ENCODE results near the gene NUDT1.

The NUDT1 gene

GRCh38 chr7:2287745-2288144, 45.7 kb downstream of the NUDT1 start:
- DNase-seq (ENCODE audit: low read depth, low spot score), result no peak
- no peak overlapping the region for H3K27ac ChIP-seq

DNA sequence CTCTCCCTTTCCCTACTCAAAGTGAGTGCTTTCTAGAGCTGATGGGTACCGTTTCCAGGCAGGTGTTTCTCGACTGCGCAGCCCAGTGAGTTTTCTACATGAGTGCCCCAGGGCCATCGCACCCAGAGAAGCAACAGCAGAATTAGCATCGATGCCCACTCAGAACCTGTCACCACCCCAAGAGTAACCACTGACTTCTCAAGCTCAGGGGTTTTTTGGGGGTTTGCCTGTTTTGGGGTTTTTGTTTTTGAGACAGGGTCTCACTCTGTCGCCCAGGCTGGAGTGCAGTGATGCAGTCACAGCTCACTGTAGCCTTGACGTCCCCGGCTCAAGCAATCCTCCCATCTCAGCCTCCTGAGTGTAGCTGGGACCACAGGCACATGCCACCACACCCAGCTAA, 46.5 kb downstream of the NUDT1 start:
- no peak for DNase-seq (ENCODE audit: low read depth, low spot score)
- no peak overlapping the region for H3K27ac ChIP-seq

DNA sequence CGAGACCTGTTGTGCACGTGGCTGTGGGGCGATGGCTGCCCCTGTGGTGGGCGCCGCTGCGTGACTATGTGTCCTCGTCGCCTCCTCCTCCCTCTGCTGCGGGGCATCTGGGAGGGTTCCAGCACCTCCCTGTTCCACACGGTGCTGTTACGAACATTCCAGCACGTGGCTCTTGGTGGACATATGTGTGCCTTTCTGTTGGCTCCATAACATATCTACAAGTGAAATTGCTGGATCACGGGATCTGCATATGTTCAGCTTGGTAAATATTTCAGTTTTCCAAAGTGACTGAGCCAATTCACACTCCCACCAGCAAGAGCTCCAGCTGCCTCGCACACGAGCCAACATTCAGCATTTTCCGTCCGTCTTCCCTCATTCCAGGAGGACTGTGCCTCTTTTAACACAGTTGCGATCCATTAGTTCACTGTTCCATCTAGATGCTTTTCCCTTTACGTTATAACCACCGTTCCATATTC, 47.1 kb downstream of the NUDT1 start:
- no peak overlapping the region for H3K27ac ChIP-seq
- no peak for DNase-seq (ENCODE audit: low read depth, low spot score)

DNA sequence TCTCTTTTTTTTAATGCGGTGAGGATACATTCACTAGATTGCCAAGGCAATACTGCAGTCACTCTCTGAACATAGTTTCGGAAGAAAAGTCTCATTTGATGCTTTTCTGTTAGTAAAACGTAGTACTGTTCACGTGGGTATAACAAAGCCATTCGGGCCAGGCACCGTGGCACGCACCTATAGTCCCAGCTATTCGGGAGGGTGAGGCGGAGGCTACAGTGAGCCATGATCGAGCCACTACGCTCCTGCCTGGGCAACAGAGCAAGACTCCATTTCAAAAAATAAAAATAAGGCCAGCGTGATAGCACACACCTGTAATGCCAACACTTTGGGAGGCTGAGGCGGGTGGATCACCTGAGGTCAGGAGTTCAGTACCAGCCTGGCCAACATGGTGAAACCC, 47.6 kb downstream of the NUDT1 start:
- no peak for DNase-seq (ENCODE audit: low read depth, low spot score)
- H3K27ac ChIP-seq, result no peak overlapping the region

DNA sequence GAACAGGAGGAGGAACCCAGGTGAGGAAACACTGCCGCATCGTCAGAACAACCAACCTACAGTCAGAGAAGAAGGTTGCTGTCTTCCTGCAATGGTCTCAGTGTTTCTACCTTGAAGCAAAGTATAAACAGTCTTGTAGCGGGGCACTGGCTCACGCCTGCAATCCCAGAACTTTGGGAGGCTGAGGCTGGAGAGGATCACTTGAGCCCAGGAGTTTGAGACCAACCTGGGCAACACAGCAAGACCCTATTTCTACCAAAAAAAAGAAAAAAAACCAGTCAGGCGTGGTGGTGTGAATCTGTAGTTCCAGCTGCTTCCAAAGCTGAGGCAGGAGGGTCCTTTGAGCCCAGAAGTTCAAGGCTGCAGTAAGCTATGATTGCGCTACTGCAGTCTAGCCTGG, 48.9 kb downstream of the NUDT1 start:
- H3K27ac ChIP-seq, result no peak overlapping the region
- no peak for DNase-seq (ENCODE audit: low read depth, low spot score)

DNA sequence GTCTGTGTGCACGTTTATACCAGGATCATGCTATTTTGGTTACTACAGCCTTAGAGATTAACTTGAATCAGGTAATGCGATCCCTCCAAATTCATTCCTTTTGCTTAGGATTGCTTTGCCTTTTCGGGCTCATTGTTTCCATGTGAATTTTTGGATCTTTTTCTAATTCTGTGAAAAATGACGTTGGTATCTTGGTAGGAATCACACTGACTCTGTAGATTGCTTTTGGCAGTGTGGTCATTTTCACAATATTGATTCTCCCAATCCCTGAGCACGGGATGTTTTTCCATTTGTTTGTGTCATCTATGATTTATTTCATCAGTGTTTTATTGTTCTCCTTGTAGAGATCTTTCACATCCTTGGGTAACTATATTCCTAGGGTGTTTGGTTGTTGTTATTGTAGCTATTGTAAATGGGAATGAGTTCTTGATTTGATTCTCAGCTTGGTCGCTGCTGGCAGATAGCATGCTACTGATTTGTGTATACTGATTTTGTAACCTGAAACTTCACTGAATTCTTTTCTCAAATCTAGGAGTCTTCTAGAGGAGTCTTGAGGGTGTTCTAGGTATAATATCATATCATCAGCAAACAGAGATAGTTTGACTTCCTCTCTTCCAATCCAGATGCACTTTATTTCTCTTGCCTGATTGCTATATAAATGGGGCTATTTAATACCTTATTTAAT, 54.1 kb downstream of the NUDT1 start:
- no peak overlapping the region for H3K27ac ChIP-seq
- no peak for DNase-seq (ENCODE audit: low read depth, low spot score)

DNA sequence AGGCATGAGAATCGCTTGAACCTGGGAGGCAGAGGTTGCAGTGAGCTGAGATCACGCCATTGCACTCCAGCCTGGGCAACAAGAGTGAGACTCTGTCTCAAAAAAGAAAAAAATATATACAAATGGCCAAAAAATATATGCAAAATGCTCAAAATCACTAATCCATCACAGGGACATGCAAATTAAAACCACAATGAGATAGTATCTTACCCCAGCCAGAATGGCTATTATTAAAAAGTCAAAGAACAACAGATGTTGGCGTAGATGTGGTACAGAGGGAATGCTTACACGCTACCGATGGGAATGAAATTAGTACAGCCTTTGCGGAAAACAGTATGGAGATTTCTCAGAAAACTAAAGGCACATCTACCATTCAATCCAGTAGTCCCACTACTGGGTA, 54.8 kb downstream of the NUDT1 start:
- no peak overlapping the region for H3K27ac ChIP-seq

DNA sequence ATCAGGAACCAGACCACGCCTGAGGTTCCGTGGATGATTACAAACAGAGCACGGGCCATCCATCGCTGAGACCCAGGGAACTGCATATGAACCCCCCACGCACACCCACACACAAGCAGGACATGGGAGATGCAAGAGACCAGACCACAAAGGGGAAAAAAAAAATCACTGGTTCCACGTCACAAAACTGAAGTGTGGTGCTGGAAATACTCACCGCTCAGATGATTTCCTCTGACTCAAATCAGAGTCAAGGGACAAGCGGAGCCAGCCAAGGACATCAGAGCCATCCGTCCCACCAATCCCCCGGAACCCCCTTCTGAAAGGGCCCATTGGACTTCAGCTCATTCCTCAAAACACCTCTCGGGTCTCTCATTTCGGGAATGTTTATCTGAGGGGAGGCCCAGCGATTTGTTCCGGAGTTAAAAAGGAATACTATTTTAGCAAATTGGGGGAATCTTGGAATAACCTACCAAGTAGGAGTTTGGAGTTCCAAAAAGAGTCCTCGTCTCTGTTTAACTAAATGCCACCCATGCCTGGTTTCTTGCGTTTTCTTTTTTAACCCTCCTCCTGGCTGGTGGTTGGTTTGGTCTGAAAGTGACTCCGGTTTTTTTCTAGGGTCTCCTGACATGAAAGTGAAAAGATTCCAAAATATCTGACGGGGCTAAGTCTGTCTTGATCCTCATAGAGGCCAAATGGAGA, 57.3 kb downstream of the NUDT1 start:
- no peak overlapping the region for H3K27ac ChIP-seq
- no peak for DNase-seq (ENCODE audit: low read depth, low spot score)

More for the DNA sequence above, 54.8 kb downstream of the NUDT1 start:
- no peak for DNase-seq (ENCODE audit: low read depth, low spot score)

- no peak for DNase-seq (ENCODE audit: low read depth, low spot score)
- no peak overlapping the region for H3K27ac ChIP-seq
Observed at GRCh38 chr7:2299870-2300512, 58.0 kb downstream of the NUDT1 start.

Measured in epithelial cell of prostate (primary cell).